ENCODE results near the gene OLFML3.
A peak's percentile ranks its signal among the peaks of the same experiment; 100 is the strongest.
"Not testable (repeated sequence)": the region's sequence is repeated elsewhere in the genome, so short reads cannot be mapped to it uniquely, and the experiment has no call there.

The OLFML3 gene

GRCh38 chr1:113978863-113979702 lies at the start of gene OLFML3:
Gene OLFML3, plus strand, starts transcription at chr1:113979474. Its CDS starts 43 bp downstream, at chr1:113979517.
- DNase-seq: peak; percentile 79

DNA sequence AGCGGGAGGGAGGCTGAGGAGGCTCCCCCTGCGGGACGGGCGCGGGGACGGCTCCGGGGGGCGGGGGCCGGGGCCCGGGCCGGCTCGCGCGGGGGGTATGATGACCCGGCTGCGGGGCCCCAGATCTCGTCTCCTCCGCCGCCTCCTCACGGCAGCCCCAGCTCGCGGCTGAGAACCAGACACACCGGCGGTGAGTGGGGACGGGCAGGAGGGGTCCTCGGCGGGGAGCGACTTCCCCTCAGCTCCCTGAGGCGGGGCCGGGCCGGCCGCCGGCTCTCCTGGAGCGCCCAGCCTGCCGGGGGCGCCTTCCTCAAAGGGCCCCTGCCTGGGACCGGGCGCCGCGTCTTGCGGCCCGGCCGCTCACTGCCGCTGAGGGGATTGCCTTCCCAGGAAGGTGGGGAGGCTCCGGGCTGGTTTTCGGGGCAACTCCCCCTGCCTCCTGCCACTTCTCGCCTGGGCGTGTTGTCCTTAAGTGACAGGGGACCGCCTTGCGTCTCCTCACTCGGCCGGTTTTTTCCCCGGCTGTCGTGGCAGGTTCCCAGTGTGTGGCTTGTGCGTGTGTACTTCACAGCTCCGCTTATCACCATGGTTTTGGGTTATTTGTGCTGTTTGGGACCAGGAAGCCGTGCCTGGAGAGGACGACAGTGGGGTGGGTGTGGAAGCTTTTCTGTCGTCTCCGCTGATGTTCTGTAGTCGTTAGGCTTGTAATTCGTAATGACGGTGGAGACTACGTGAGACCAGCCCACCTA lies 49.4 kb upstream of the OLFML3 start:
- DNase-seq: peak; percentile 33

- DNase-seq: peak; percentile 24
Measured at GRCh38 chr1:113930499-113931161, 48.6 kb upstream of the OLFML3 start.

GRCh38 chr1:113931451-113931851 lies 47.8 kb upstream of the OLFML3 start:
- no peak for DNase-seq

GRCh38 chr1:113934006-113934405 lies 45.3 kb upstream of the OLFML3 start:
- no peak for DNase-seq

DNA sequence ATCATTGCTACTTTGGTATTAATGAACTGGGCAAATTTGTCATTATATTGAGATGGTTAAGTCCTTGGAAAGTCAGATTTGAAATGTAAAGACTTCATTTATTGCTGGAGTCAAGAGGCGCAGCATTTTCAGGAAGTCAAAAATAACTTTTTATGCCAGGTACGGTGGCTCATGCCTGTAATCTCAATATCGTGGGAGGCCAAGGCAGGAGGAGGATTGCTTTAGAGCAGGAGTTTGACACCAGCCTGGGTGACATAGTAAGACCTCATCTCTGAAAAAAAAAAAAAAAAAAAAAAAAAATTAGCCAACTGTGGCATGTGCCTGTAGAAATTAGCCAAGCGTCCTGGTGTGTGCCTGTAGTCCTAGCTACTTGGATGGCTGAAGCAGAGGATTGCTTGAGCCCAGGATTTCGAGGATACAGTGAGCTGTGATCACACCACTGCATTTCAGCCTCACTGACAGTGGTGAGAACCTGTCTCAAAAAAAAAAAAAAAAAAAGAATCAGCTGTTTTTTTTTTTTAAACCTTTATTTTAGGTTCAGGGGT lies 44.7 kb upstream of the OLFML3 start:
- DNase-seq: no peak

DNA sequence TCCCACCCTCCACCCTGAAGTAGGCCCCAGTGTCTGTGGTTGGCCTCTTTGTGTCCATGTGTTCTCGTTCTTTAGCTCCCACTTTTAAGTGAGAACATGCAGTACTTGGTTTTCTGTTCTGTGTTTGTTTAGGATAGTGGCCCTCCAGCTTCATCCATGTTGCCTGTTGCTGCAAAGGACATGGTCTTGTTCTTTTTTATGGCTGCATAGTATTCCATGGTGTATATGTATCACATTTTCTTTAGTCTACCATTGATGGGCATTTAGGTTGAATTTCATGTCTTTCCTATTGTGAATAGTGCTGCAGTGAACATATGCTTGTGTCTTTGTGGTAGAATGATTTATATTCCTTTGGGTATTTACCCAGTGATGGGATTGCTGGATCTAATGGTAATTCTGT lies 44.1 kb upstream of the OLFML3 start:
- no peak for DNase-seq

DNA sequence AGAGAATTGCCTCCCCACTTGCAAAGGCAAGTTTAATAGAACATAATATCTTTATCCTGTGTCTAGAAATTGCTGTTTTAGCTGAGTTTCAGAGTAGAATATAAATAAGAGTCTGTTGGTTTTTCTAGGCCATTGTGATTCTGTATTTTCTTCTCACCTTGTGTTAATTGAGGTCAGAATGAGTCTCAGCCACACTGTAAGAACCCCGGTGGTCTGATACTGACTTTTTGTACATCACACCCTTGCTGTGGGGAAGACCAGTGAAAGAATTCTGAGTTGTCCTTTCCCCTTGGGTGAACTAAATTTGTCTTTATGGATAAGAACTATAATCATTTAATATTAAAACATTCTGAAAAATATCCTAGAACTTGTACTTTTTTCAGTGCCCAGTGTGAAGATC lies 43.3 kb upstream of the OLFML3 start:
- DNase-seq: no peak

DNA sequence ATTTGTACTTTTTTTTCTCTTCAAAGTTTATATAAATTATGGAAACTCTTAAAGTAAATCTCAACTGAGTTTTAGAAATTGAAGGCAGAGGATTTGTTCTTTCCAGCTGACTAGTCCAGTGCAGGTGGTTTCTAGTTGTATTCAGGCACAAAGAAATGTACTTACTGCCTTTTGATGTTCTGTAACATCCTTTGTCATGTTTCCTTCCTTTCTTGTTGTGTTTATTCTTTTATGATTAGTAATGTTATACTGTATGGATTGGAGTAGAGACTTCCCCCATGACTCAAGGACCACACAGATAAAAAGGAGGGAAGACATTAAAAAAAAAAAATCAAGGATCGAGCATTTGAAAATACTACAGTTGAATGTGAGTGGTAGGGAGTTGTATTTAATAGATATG lies 42.1 kb upstream of the OLFML3 start:
- DNase-seq: no peak

GRCh38 chr1:113938192-113938591 lies 41.1 kb upstream of the OLFML3 start:
- DNase-seq: no peak

GRCh38 chr1:113940365-113941244 lies 38.7 kb upstream of the OLFML3 start:
- DNase-seq: no peak

- DNase-seq: no peak
Measured at GRCh38 chr1:113941245-113941559, 38.1 kb upstream of the OLFML3 start.

DNA sequence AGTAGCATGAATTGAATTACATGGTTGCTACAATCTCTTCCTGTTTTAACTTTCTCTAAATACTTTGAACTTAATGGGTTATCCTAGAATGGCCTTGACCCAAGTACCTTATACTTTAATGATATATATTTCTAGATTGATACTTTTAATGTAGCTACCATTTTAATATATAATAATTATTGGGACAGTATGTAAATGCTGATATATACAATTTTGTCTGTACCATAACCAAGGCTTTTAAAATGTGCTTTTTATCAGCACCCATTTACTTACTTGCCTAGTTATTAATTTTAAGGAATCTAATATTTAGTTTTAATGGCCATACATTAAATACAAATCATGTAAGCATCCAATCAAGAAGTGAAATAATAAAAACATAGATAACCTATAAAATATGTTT lies 36.7 kb upstream of the OLFML3 start:
- no peak for DNase-seq

DNA sequence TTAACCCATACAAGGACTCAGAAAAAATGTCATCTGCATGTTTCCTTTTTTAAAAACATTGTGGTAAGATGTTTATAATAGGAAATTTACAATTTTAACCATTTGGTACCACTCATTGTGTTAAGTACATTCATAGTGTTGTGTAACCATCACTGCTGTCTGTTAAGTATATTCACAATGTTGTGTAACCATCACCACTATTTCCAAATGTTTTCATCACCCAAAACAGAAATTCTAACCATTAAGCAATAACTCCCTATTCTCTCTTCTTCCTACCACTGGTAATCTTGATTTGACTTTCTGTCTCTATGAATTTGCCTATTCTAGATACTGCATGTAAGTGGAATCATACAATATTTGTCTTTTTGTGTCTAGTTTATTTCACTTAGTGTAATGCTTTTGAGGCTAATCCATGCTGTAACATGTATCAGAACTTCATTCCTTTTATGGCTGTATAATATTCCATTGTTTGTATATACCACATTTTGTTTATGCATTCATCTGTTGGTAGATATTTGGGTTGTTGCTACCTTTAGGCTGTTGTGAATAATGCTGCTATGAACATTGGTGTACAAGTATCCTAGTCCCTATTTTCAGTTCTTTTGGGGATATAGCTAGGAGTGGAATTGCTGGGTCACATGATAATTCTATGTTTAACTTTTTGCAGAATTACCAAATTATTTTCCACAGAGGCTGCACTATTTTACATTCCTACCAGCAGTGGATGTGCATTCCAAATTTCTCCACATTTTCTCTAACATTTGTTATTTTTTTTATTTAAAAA lies 36.1 kb upstream of the OLFML3 start:
- DNase-seq: no peak

GRCh38 chr1:113945329-113945728 lies 33.9 kb upstream of the OLFML3 start:
- no peak for DNase-seq

GRCh38 chr1:113946112-113946511 lies 33.2 kb upstream of the OLFML3 start:
- DNase-seq: no peak

- DNase-seq: no peak
Measured at GRCh38 chr1:113946678-113947387, 32.4 kb upstream of the OLFML3 start.

GRCh38 chr1:113947388-113948107 lies 31.7 kb upstream of the OLFML3 start:
- no peak for DNase-seq

GRCh38 chr1:113948151-113948550 lies 31.1 kb upstream of the OLFML3 start:
- DNase-seq: not testable (repeated sequence)

GRCh38 chr1:113949007-113949406 lies 30.3 kb upstream of the OLFML3 start:
- DNase-seq: no peak
